Keratinocyte (primary cell): Measurements from ENCODE around the gene RNF157. TPM values are rescaled to one million over a fixed set of nuclear protein-coding genes. Genes with fewer than 3 reads are reported as not detected.

ENCODE experiments used
- DNase-seq: peaks from one replicate; pipeline ENCODE4 v3.0.0-alpha.2; 2011; ENCODE audit warnings: low read depth, missing footprints, low spot score
- FAIRE-seq: peaks from 2 replicates; lab custom pipeline; 2011; peaks lifted over from hg19 to GRCh38; lab: Jason Lieb, UNC
- H2AFZ ChIP-seq: 2 replicates; pipeline ENCODE4 v1.6.0; 2012; ENCODE audit warnings: low read length, control low read depth, inconsistent platforms; ENCODE audit not compliant: control insufficient read depth
- H3K27ac ChIP-seq: 2 replicates; pipeline ENCODE4 v1.5.1; 2011; ENCODE audit warnings: low read length; ENCODE audit not compliant: control insufficient read depth, insufficient read depth
- H3K27me3 ChIP-seq: 3 replicates; pipeline ENCODE4 v1.6.0; 2011; ENCODE audit warnings: low read length; ENCODE audit not compliant: control insufficient read depth, insufficient read depth; ENCODE audit errors: extremely low read depth
- H3K36me3 ChIP-seq, 2 experiments: 2 replicates in 1 of 2; 3 replicates in 1 of 2; pipeline ENCODE4 v1.5.1; 2011; ENCODE audit warnings: low read length in 2 of 2, mild to moderate bottlenecking in 1 of 2; ENCODE audit not compliant: control insufficient read depth in 2 of 2, insufficient read depth in 2 of 2; ENCODE audit errors: extremely low read depth in 1 of 2
- H3K4me1 ChIP-seq: 3 replicates; pipeline ENCODE4 v1.5.1; 2011; ENCODE audit warnings: low read length; ENCODE audit not compliant: control insufficient read depth, insufficient read depth; ENCODE audit errors: extremely low read depth
- H3K4me2 ChIP-seq: 3 replicates; pipeline ENCODE4 v1.6.0; 2011; ENCODE audit warnings: low read depth, low read length; ENCODE audit not compliant: control insufficient read depth, insufficient read depth; ENCODE audit errors: extremely low read depth
- H3K4me3 ChIP-seq, 3 experiments: fragments of 200-600 bp in 1 of 3; sonication (generic) in 1 of 3; 2 replicates in 2 of 3; 3 replicates in 1 of 3; pipeline ENCODE4 v1.5.1; 2011 to 2016; ENCODE audit warnings: low read length in 3 of 3, mild to moderate bottlenecking in 3 of 3, control low read depth in 2 of 3, inconsistent platforms in 1 of 3, low read depth in 1 of 3, mixed read lengths in 1 of 3, mixed run types in 1 of 3, moderate library complexity in 1 of 3; ENCODE audit not compliant: control insufficient read depth in 2 of 3, insufficient read depth in 2 of 3; ENCODE audit errors: extremely low read depth in 1 of 3
- H3K79me2 ChIP-seq: 2 replicates; pipeline ENCODE4 v1.6.0; 2012; ENCODE audit warnings: low read length; ENCODE audit not compliant: control insufficient read depth, insufficient read depth
- H3K9ac ChIP-seq: 3 replicates; pipeline ENCODE4 v1.6.0; 2011; ENCODE audit warnings: low read length; ENCODE audit not compliant: control insufficient read depth, insufficient read depth; ENCODE audit errors: extremely low read depth
- H3K9me1 ChIP-seq: 3 replicates; pipeline ENCODE4 v1.6.0; 2011; ENCODE audit warnings: low read length; ENCODE audit not compliant: control insufficient read depth, insufficient read depth; ENCODE audit errors: extremely low read depth
- H3K9me3 ChIP-seq: 2 replicates; pipeline ENCODE4 v1.5.1; 2012; ENCODE audit warnings: low read depth, low read length; ENCODE audit not compliant: control insufficient read depth
- H4K20me1 ChIP-seq: 3 replicates; pipeline ENCODE4 v1.6.0; 2011; ENCODE audit warnings: low read length; ENCODE audit not compliant: control insufficient read depth, insufficient read depth; ENCODE audit errors: extremely low read depth
- CTCF ChIP-seq, 3 experiments: IDR thresholded peaks in 1 of 3; conservative IDR thresholded peaks in 1 of 3; optimal IDR thresholded peaks in 1 of 3; 2 replicates in 2 of 3; 3 replicates in 1 of 3; pipeline versions ENCODE3 to v1.5.1; 2011; ENCODE audit warnings: low read length in 3 of 3, mild to moderate bottlenecking in 3 of 3, moderate library complexity in 2 of 3, control low read depth in 1 of 3, inconsistent platforms in 1 of 3; ENCODE audit not compliant: insufficient read depth in 2 of 3; ENCODE audit errors: extremely low read depth in 1 of 3
- EZH2 ChIP-seq: IDR thresholded peaks from one replicate; pipeline ENCODE4 v1.6.1; 2012; ENCODE audit warnings: inconsistent platforms, mild to moderate bottlenecking, low read length, moderate library complexity
- dilution Hi-C: fragments of 300-500 bp; cut with MboI; formaldehyde crosslinking; loops from one replicate; pipeline ENCODE4 v1.7.0; 2020; ENCODE audit warnings: low sequenced_read_pairs; ENCODE audit not compliant: extremely low pct_ligation_motif_present
- polyA plus RNA-seq, 5 experiments: library from polyadenylated mRNA; depleted of rRNA in 3 of 5; stranded (reverse) in 3 of 5; stranded (forward) in 1 of 5; unstranded in 1 of 5; fragments of >200 nt; gene quantifications; 1 replicate in 1 of 5; 2 replicates in 3 of 5; 3 replicates in 1 of 5; pipeline versions ENCODE4 v1.2.1 to v1.2.3, GENCODE V29; 2011 to 2012; ENCODE audit warnings: missing spikeins in 2 of 5, low read depth in 1 of 5, low replicate concordance in 1 of 5

RNF157 gene
- polyA plus RNA-seq, 1 donor (not counting 4 experiments of a cell fraction or from before 2014, with no cell fraction given), result not detected

- dilution Hi-C loops, result no loop called here
- no peaks in the 10 kb centered on the region for H3K36me3 ChIP-seq
These were observed 74.1 kb downstream of the RNF157 start for GRCh38 chr17:76166168-76166567.

GRCh38 chr17:76164331-76164730 lies 76.0 kb downstream of the RNF157 start:
- dilution Hi-C loops, result no loop called here

More at GRCh38 chr17:76166168-76166567, 74.1 kb downstream of the RNF157 start:
- Histone ChIP-seq H3K4me2 (no peak overlapping the region), H3K4me1 (no peaks in the 10 kb centered on the region), H4K20me1 (no peaks in the 10 kb centered on the region), H3K27ac (no peak overlapping the region), H3K79me2 (no peaks in the 10 kb centered on the region), H3K9me3 (no peaks in the 10 kb centered on the region), H3K4me3 (no peak overlapping the region), H3K9me1 (no peaks in the 10 kb centered on the region), H2AFZ (no peak overlapping the region), H3K27me3 (no peaks in the 10 kb centered on the region), H3K9ac (no peak overlapping the region)
- FAIRE-seq (no peak), DNase-seq (no peak)
- TF ChIP-seq CTCF (optimal IDR thresholded peaks at IDR 0.05 in 1 of 3, IDR thresholded peaks at IDR 0.05 in 1 of 3, conservative IDR thresholded peaks at IDR 0.05 in 1 of 3; ENCODE audit: extremely low read depth in 1 of 3, insufficient read depth in 2 of 3, low read length in 3 of 3) (no peak), EZH2 (no peak)

More at GRCh38 chr17:76164331-76164730, 76.0 kb downstream of the RNF157 start:
- Histone ChIP-seq H3K9me3 (no peaks in the 10 kb centered on the region), H3K4me1 (no peaks in the 10 kb centered on the region), H3K79me2 (no peaks in the 10 kb centered on the region), H2AFZ (no peak overlapping the region), H3K36me3 (no peaks in the 10 kb centered on the region), H3K27me3 (no peaks in the 10 kb centered on the region), H4K20me1 (no peaks in the 10 kb centered on the region), H3K27ac (no peak overlapping the region), H3K4me2 (no peak overlapping the region), H3K9me1 (no peaks in the 10 kb centered on the region), H3K9ac (no peak overlapping the region), H3K4me3 (no peak overlapping the region)
- FAIRE-seq, result no peak
- TF ChIP-seq CTCF (optimal IDR thresholded peaks at IDR 0.05 in 1 of 3, IDR thresholded peaks at IDR 0.05 in 1 of 3, conservative IDR thresholded peaks at IDR 0.05 in 1 of 3; ENCODE audit: extremely low read depth in 1 of 3, insufficient read depth in 2 of 3, low read length in 3 of 3) (no peak), EZH2 (no peak)
- no peak for DNase-seq
